ENCODE measurements around the gene ARHGEF19.
"Not testable (repeated sequence)": the region's sequence is repeated elsewhere in the genome, so short reads cannot be mapped to it uniquely, and the experiment has no call there.

DNA sequence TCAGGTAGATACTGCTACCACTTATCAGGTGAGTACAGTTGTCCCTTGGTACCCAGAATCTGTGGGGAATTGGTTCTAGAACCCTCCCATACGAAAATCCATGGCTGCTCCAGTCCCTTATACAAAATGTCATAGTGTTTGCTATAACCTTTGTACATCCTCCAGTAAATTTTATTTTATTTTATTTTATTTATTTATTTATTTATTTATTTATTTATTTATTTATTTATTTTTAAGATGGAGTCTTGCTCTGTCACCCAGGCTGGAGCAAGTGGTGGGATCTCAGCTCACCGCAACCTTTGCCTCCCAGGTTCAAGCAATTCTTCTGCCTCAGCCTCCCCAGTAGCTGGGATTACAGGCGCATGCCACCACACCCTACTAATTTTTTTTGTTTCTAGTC lies 1.1 kb upstream of the ARHGEF19 start:
- not testable (repeated sequence) for TF ChIP-seq EZH2 (IDR thresholded peaks at IDR 0.05; ENCODE audit: borderline replicate concordance); EZH2phosphoT487 (IDR thresholded peaks at IDR 0.05; ENCODE audit: low read depth, severe bottlenecking, unreplicated experiment)
- TF ChIP-seq, protein P1, sequence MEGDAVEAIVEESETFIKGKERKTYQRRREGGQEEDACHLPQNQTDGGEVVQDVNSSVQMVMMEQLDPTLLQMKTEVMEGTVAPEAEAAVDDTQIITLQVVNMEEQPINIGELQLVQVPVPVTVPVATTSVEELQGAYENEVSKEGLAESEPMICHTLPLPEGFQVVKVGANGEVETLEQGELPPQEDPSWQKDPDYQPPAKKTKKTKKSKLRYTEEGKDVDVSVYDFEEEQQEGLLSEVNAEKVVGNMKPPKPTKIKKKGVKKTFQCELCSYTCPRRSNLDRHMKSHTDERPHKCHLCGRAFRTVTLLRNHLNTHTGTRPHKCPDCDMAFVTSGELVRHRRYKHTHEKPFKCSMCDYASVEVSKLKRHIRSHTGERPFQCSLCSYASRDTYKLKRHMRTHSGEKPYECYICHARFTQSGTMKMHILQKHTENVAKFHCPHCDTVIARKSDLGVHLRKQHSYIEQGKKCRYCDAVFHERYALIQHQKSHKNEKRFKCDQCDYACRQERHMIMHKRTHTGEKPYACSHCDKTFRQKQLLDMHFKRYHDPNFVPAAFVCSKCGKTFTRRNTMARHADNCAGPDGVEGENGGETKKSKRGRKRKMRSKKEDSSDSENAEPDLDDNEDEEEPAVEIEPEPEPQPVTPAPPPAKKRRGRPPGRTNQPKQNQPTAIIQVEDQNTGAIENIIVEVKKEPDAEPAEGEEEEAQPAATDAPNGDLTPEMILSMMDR (IDR thresholded peaks at IDR 0.05; ENCODE audit: poor library complexity), result not testable (repeated sequence)
